Activated T-helper 1 cell treated with anti-CD3 and anti-CD28 coated beads, Interleukin-12 subunit alpha, Interleukin-12 subunit beta, Interleukin-2, Interleukin-4 antibody, amounts not matched to agents 30 ng/mL and 10 ng/mL and 1 ng/mL, durations not matched to agents 14 hours and 24 hours and 36 hours (primary cell): ENCODE measurements around the gene USF3. TPM values are rescaled to one million over a fixed set of nuclear protein-coding genes. Genes with fewer than 3 reads are reported as not detected.

Experiments
- DNase-seq: peaks from one replicate; pipeline ENCODE4 v3.0.0; 2021; ENCODE audit warnings: low spot score
- H3K27ac Mint-ChIP-seq: one replicate; pipeline ENCODE4 v1.8.0; 2021; ENCODE audit warnings: mild to moderate bottlenecking, mixed read lengths
- H3K27me3 Mint-ChIP-seq: one replicate; pipeline ENCODE4 v1.8.0; 2022; ENCODE audit warnings: mild to moderate bottlenecking, moderate library complexity, mixed read lengths; ENCODE audit not compliant: insufficient read depth
- H3K36me3 Mint-ChIP-seq: one replicate; pipeline ENCODE4 v1.8.0; 2021; ENCODE audit warnings: low read depth, mixed read lengths
- H3K4me1 Mint-ChIP-seq: one replicate; pipeline ENCODE4 v1.8.0; 2021; ENCODE audit warnings: low read depth, mixed read lengths
- H3K4me3 Mint-ChIP-seq: one replicate; pipeline ENCODE4 v1.8.0; 2021; ENCODE audit warnings: mild to moderate bottlenecking, moderate library complexity, mixed read lengths
- H3K9me3 Mint-ChIP-seq: one replicate; pipeline ENCODE4 v1.8.0; 2021; ENCODE audit warnings: mixed read lengths
- intact Hi-C: fragments of 100-400 bp; cut with micrococcal nuclease; formaldehyde crosslinking; loops from one replicate; pipeline ENCODE4 v1.15.1; 2024
- total RNA-seq: library from RNA; stranded (reverse); gene quantifications from 2 replicates; pipeline ENCODE4 v1.2.3, GENCODE V29; 2022

The USF3 gene
- total RNA-seq: 14.7 and 16.1 TPM in 2 replicates

DNA sequence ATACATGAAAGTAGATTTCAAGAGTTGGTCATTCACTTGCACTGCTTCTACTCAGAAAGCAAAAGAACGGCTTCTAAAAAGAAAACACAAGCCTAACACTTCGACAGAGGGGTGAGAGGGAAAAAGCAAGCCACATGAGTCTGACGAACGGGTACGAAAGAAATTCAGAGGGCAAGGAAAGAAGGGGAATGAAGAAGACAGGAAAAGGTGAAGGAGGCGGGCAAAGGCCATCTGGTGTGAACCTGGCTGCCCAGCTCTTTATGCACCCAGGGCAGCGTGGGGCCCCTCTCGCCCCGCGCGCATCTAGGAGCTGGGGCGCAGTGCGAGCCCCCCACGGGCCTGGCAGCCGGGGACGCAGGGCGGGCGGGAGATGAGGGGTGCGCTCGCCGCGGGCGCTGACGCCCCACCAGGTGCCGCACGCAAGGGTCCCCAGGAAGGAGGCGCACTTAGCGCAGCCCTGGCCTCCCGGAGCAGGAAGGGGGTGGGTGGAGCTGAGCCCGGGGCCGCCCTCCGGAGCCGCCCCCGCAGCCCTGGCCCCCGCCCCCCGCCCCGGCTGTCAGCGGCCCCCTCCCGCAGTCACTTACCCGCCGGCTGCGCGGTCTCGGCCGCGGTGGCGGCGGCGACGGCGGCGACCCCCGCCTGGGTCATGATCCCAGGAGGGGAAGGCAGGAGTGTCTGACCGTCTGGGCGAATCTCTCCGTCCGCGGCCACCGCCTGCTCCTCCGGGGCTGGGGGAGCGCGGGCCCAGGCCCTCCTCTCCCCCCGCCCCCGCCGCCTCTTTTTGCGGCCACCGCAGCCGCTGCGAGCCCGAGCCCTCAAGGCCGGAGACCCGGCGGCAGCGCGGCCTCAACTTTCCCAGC is at the start of gene USF3:
TSS of gene USF3 (minus strand) at position 857 of the 860 bp plus-strand sequence. CDS start 21,764 bp downstream, outside the sequence.
- Mint-ChIP-seq H3K36me3 (peaks cover 12% of the 10 kb centered on the region), H3K4me3 (peak within 1 kb of the TSS; percentile 100), H3K4me1 (peaks cover 20% of the 10 kb centered on the region), H3K27me3 (no peaks in the 10 kb centered on the region), H3K27ac (peak within 1 kb of the TSS; percentile 99), H3K9me3 (no peaks in the 10 kb centered on the region)
- intact Hi-C loops: loop anchor here (1.0 to 5.0 kb wide), 13 partner anchors 23 to 1451 kb away; partner anchors contain the start of genes CCDC191, NAA50, QTRT2 and SIDT1
- peak; percentile 76 for DNase-seq

DNA sequence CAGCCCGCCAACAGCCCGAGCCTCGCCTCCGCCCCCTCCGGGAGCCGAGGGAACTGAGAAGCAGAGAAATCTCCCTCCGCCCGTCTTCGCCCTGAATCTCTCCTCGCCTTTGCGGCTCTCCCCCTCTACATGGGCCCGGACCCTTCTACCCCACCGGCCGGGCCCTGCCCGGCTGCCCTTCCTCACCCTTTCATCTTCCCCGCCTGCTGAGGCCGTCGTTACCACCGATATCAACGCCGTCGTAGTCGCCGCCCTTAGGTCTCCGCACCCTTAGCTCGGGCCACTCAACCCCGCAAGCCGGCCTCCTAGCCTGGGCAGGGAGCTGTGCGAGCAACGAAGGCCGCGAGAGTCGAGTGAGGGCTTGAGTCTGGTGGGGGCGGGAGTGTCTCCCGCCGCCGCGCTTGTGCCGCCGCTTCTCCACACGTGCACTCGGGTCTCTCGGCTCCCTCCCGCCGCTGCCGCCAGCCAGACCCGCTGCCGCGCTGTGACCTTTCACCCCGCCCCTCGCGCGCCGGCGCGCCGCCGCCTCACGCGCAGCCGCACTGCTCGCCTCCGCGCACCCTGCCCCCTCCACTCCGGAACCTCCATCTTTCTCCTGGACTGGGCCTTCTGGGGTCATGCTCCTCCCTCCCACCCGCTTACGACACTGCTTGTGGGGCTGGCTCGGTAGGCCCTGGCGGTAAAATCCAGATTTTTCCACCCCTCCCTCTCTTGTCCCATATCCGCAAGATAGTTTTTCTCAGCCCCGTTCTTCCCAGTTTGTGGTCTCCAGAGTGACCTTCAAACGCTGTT is 49.5 kb upstream of the USF3 start, which contains the start of gene NAA50:
TSS of gene NAA50 (minus strand) at position 494 of the 792 bp plus-strand sequence. CDS start at position 194, 300 bp downstream.
- intact Hi-C loops: loop anchor here (1.0 to 10.0 kb wide), 16 partner anchors 10 to 1401 kb away; partner anchors contain the start of genes GRAMD1C, SIDT1, SLC35A5 and SPICE1
- H3K4me1 Mint-ChIP-seq: peaks cover 81% of the 10 kb centered on the region
- peaks cover 4% of the 10 kb centered on the region for H3K27me3 Mint-ChIP-seq
- no peaks in the 10 kb centered on the region for H3K9me3 Mint-ChIP-seq
- peak; percentile 85 for DNase-seq
- H3K4me3 Mint-ChIP-seq: peak within 1 kb of the TSS; percentile 99
- H3K36me3 Mint-ChIP-seq: peaks cover 13% of the 10 kb centered on the region
- peak within 1 kb of the TSS; percentile 100 for H3K27ac Mint-ChIP-seq

GRCh38 chr3:113744941-113745755 is 48.7 kb upstream of the USF3 start:
- Mint-ChIP-seq H3K4me1 (peaks cover 83% of the 10 kb centered on the region), H3K27ac (peak overlapping the region; percentile 100), H3K27me3 (peaks cover 4% of the 10 kb centered on the region), H3K4me3 (peak overlapping the region; percentile 99), H3K9me3 (no peaks in the 10 kb centered on the region), H3K36me3 (peaks cover 15% of the 10 kb centered on the region)
- DNase-seq: peak; percentile 70
- intact Hi-C loops: loop anchor here (1.0 to 10.0 kb wide), 10 partner anchors 9 to 1402 kb away; partner anchors contain the start of genes SLC35A5, SPICE1 and ZBTB20

DNA sequence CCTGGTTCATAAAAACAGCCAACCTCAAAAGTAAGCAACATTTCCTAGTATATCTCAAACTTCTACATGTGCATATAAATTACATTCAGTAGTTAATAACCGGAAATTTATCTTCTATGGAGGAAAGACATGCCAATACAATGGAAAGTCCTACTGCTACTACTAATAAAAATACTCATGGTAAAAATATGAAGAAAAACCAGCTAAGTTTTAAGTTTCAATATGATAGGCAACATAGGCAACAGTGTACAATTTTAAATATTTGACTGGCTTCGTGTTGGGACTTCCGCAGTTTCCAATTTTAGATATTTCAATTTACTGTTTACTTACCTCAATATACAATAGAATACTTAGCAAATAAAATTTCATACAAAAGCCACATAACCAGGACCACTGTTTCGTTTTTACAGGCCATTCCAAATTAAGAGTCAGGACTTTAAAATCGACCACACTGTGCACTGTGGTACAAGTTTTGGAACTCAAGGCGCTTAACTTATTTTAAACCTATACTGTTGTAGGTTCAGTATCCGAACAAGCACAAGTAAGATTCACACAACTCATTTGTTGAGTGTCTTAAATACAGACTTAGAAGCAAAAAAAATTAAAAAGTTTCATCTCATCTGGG is 46.7 kb upstream of the USF3 start:
- Mint-ChIP-seq H3K9me3 (no peaks in the 10 kb centered on the region), H3K4me3 (no peak overlapping the region), H3K4me1 (peaks cover 63% of the 10 kb centered on the region), H3K27ac (no peak overlapping the region), H3K36me3 (peaks cover 15% of the 10 kb centered on the region), H3K27me3 (peaks cover 4% of the 10 kb centered on the region)
- intact Hi-C loops: loop anchor here (2.0 to 10.0 kb wide), 2 partner anchors 670 to 1068 kb away; no protein-coding TSS in a partner anchor
- no peak for DNase-seq

DNA sequence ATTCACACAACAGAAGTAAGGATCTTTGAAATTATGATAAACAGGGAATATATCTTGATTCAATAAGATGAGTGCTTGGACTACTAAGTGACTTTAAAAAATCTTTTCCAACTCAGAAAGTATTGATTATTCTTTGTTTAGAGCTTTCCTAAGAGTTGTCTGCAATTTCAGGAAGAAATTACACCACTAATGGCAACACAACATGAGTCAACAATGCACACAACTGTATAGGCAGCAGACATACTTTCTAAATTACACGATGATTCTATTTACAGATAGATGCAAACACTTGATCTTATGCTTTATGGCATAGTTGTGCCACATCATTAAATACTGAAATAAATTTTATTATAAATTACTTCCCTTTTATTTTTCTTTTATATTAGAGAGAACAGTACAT is 45.2 kb upstream of the USF3 start:
- Mint-ChIP-seq H3K9me3 (no peaks in the 10 kb centered on the region), H3K27ac (no peak overlapping the region), H3K4me3 (no peak overlapping the region), H3K36me3 (peaks cover 13% of the 10 kb centered on the region), H3K4me1 (peaks cover 57% of the 10 kb centered on the region), H3K27me3 (peaks cover 4% of the 10 kb centered on the region)
- DNase-seq: no peak
- intact Hi-C loops: loop anchor here (2.0 to 10.0 kb wide), 2 partner anchors 671 to 1067 kb away; no protein-coding TSS in a partner anchor

DNA sequence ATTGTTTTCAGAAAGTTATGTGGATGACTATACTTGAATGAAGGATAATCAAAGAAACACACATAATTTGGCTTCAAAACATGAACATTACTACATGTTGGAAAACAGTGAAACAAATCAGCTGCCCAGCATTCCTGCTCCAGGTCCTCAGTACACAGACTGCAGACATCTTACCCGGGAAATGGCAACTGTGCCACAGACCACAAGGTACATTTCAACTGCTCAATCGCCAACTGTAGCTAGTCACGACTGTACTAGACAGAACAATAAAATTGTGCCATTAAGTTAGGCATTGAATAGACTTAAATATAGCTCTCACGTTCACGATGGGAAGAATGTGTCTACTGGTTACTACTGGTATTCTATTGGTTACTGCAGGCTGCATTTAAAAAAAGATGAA is 44.6 kb upstream of the USF3 start:
- Mint-ChIP-seq H3K36me3 (peaks cover 13% of the 10 kb centered on the region), H3K4me1 (peaks cover 56% of the 10 kb centered on the region), H3K27ac (no peak overlapping the region), H3K27me3 (no peaks in the 10 kb centered on the region), H3K4me3 (no peak overlapping the region), H3K9me3 (no peaks in the 10 kb centered on the region)
- intact Hi-C loops: loop anchor here (10.0 kb wide), 1 partner anchor 1066 kb away; no protein-coding TSS in a partner anchor
- no peak for DNase-seq

DNA sequence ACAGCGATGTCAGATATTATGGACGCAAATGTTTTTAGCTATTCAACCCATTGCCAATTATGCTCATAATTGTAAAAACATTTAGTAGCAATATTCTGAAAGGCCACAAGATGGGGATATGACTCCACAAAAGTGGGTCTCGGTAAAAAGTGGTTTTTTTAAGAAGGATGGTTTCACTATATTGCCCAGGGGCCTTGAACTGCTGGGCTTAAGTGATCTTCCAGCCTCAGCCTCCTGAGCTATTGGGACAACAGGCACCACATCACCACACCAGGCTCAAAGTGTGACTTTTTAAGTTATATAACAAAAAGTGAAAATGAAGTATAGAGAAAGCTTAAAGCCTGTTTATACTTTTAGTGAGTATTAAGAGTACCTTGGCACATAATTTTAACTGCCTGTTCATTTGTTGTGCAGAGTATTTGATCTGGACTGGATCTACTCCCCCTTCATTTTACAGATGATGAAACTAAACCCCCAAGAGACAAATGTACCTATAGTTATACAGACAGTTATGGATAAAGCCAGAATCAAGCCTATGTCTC is 40.2 kb upstream of the USF3 start:
- H3K4me1 Mint-ChIP-seq: peaks cover 19% of the 10 kb centered on the region
- no peaks in the 10 kb centered on the region for H3K27me3 Mint-ChIP-seq
- H3K4me3 Mint-ChIP-seq: no peak overlapping the region
- DNase-seq: peak; percentile 12
- peaks cover 6% of the 10 kb centered on the region for H3K36me3 Mint-ChIP-seq
- H3K9me3 Mint-ChIP-seq: no peaks in the 10 kb centered on the region
- no peak overlapping the region for H3K27ac Mint-ChIP-seq
- intact Hi-C loops: loop anchor here (1.0 to 2.0 kb wide), 8 partner anchors 9 to 416 kb away; partner anchors contain the start of genes CCDC191, GRAMD1C, QTRT2 and USF3

GRCh38 chr3:113731694-113732093 is 35.3 kb upstream of the USF3 start:
- H3K4me1 Mint-ChIP-seq: peaks cover 10% of the 10 kb centered on the region
- no peaks in the 10 kb centered on the region for H3K27me3 Mint-ChIP-seq
- intact Hi-C loops: no loop called here
- no peak overlapping the region for H3K4me3 Mint-ChIP-seq
- DNase-seq: no peak
- peaks cover 4% of the 10 kb centered on the region for H3K36me3 Mint-ChIP-seq
- no peaks in the 10 kb centered on the region for H3K9me3 Mint-ChIP-seq
- no peak overlapping the region for H3K27ac Mint-ChIP-seq

DNA sequence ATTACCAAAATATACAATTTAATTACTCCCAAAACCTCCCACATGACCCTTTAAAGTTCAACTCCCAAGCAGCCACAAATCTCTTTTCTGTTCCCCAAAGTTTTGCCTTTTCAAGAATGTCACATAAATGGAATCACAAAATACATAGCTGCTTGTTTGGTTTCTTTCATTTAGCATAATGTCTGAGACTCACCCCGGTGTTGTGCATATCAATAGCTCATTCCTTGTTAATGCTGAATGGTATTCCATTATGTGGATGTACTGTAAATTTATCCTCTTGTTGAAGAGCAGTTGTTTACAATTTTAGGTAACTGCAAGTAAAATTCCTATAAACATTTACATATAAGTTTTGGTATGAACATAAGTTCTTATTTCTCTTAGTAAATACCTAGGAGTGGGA is 34.1 kb upstream of the USF3 start:
- no peak for DNase-seq
- Mint-ChIP-seq H3K27me3 (no peaks in the 10 kb centered on the region), H3K9me3 (no peaks in the 10 kb centered on the region), H3K4me1 (peaks cover 6% of the 10 kb centered on the region), H3K27ac (no peak overlapping the region), H3K4me3 (no peak overlapping the region), H3K36me3 (peaks cover 4% of the 10 kb centered on the region)
- intact Hi-C loops: no loop called here

GRCh38 chr3:113728661-113729060 is 32.2 kb upstream of the USF3 start:
- H3K4me3 Mint-ChIP-seq: no peak overlapping the region
- no peaks in the 10 kb centered on the region for H3K9me3 Mint-ChIP-seq
- intact Hi-C loops: no loop called here
- peaks cover 8% of the 10 kb centered on the region for H3K36me3 Mint-ChIP-seq
- DNase-seq: no peak
- no peaks in the 10 kb centered on the region for H3K27me3 Mint-ChIP-seq
- H3K27ac Mint-ChIP-seq: no peak overlapping the region
- H3K4me1 Mint-ChIP-seq: peaks cover 17% of the 10 kb centered on the region

DNA sequence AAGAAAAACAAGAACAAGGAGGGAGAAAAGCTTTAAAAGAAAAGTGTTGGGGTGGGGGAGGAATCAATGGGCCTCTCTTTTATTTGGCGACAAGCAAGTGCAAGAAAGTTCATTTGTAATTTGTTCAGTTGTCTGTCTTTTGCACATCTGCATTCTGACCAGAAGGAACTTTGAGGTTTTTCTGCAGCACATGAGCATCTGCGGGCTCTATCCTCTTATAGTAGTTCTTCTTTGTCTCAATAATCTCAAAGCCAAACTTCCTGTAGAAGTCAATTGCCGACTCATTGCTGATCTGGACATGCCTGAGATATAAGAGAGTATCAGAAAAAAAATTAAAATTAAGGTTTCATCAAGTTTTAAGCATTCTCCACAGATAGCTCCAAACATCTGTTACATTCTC is 25.2 kb upstream of the USF3 start:
- H3K27me3 Mint-ChIP-seq: no peaks in the 10 kb centered on the region
- peaks cover 32% of the 10 kb centered on the region for H3K36me3 Mint-ChIP-seq
- H3K4me3 Mint-ChIP-seq: no peak overlapping the region
- no peak for DNase-seq
- intact Hi-C loops: no loop called here
- H3K27ac Mint-ChIP-seq: peak overlapping the region; percentile 55
- H3K9me3 Mint-ChIP-seq: no peaks in the 10 kb centered on the region
- peaks cover 23% of the 10 kb centered on the region for H3K4me1 Mint-ChIP-seq
